Measurements from ENCODE around the gene MT1F.
A peak's percentile ranks its signal among the peaks of the same experiment; 100 is the strongest.

MT1F gene

GRCh38 chr16:56628486-56629350 lies 29.0 kb upstream of the MT1F start:
- Histone ChIP-seq H3K9ac (ENCODE audit: low read depth, low read length) (no peak overlapping the region), H3K4me3 (ENCODE audit: low read depth, low read length) (no peak overlapping the region), H3K36me3 (ENCODE audit: control insufficient read depth, insufficient read depth, low read length) (no peaks in the 10 kb centered on the region), H3K9me3 (ENCODE audit: control insufficient read depth, insufficient read depth, low read length) (no peaks in the 10 kb centered on the region), H3K27me3 (ENCODE audit: control insufficient read depth, insufficient read depth, low read length) (peaks cover 96% of the 10 kb centered on the region), H3K4me1 (ENCODE audit: control insufficient read depth, insufficient read depth, low read length) (peaks cover 3% of the 10 kb centered on the region)

DNA sequence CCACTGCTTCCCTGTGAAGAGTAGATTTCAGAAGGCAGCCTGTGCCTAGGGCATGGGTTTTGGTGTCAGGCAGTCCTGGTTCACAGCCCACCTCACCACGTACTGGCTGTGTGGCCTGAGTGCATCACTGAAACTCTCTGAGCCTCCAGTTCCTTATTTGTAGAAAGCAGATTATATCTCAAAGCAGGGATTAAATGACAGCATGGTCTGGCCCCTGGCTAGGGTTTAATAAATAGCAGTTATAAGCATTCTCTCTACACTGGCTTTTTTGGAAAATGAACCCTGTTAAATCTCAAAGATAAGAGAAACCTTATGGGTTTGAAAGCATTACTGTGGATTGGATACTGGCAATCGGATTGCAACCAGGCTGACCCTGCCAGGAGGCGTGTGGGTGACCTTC lies 28.2 kb upstream of the MT1F start:
- Histone ChIP-seq H3K4me3 (ENCODE audit: low read depth, low read length) (no peak overlapping the region), H3K27me3 (ENCODE audit: control insufficient read depth, insufficient read depth, low read length) (peaks cover 96% of the 10 kb centered on the region), H3K9me3 (ENCODE audit: control insufficient read depth, insufficient read depth, low read length) (no peaks in the 10 kb centered on the region), H3K9ac (ENCODE audit: low read depth, low read length) (no peak overlapping the region), H3K4me1 (ENCODE audit: control insufficient read depth, insufficient read depth, low read length) (peaks cover 3% of the 10 kb centered on the region), H3K36me3 (ENCODE audit: control insufficient read depth, insufficient read depth, low read length) (no peaks in the 10 kb centered on the region)

DNA sequence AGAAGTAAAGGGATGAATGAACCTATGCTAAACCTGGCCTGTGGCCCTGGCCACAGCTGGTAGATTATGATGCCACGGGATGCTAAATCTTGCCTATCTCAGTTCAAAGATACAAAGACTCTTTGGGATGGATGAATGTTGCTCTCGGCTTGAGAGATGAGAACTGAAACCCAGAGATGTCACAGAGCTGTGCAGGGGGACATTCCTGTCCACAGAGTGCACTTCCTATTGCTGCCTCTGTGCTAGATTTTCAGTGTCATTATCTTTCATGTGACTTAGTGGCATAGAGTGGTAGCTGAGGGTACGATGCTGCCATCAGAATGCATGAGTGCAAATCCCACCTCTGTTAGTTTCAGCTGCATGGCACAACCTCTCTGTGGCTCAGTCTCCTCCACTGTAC lies 27.6 kb upstream of the MT1F start:
- H3K36me3 ChIP-seq (ENCODE audit: control insufficient read depth, insufficient read depth, low read length) = no peaks in the 10 kb centered on the region
- peaks cover 96% of the 10 kb centered on the region for H3K27me3 ChIP-seq (ENCODE audit: control insufficient read depth, insufficient read depth, low read length)
- H3K4me1 ChIP-seq (ENCODE audit: control insufficient read depth, insufficient read depth, low read length) = peaks cover 3% of the 10 kb centered on the region
- H3K9me3 ChIP-seq (ENCODE audit: control insufficient read depth, insufficient read depth, low read length) = no peaks in the 10 kb centered on the region
- no peak overlapping the region for H3K9ac ChIP-seq (ENCODE audit: low read depth, low read length)
- H3K4me3 ChIP-seq (ENCODE audit: low read depth, low read length) = peak overlapping the region; percentile 14

DNA sequence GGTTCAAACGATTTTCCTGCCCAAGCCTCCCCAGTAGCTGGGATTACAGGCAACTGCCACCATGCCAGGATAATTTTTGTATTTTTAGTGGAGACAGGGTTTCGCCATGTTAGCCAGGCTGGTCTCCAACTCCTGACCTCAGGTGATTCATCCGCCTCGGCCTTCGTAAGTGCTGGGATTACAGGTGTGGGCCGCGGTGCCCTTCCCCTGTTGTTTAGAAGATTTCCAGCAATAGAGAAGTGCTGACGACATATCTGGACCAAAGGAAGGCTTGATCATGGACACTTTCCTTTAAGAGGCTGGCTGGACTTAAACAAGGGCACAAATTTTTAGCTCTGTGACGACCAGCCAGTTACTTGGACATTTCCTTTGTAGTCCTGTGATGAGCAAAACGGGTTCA lies 26.6 kb upstream of the MT1F start:
- H3K9ac ChIP-seq (ENCODE audit: low read depth, low read length) = no peak overlapping the region
- no peaks in the 10 kb centered on the region for H3K36me3 ChIP-seq (ENCODE audit: control insufficient read depth, insufficient read depth, low read length)
- no peaks in the 10 kb centered on the region for H3K4me1 ChIP-seq (ENCODE audit: control insufficient read depth, insufficient read depth, low read length)
- H3K4me3 ChIP-seq (ENCODE audit: low read depth, low read length) = no peak overlapping the region
- no peaks in the 10 kb centered on the region for H3K9me3 ChIP-seq (ENCODE audit: control insufficient read depth, insufficient read depth, low read length)
- H3K27me3 ChIP-seq (ENCODE audit: control insufficient read depth, insufficient read depth, low read length) = peaks cover 96% of the 10 kb centered on the region

DNA sequence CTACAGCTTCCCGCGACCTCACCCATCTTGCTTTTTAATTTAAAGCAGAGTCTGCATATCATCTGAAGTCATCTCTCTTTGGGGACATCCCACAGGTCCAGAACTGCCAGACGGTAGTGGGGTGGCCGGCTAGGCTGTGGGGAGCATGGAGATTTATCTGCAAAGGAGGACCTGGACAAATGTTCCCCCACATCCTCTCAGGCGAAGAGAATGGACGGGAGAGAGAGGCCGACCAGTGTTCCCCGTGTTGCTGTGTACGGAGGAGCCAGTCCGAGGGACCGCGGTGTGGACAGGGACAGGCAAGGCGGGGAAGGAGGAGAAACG lies 26.0 kb upstream of the MT1F start:
- H3K4me3 ChIP-seq (ENCODE audit: low read depth, low read length) = peak overlapping the region; percentile 43
- peaks cover 96% of the 10 kb centered on the region for H3K27me3 ChIP-seq (ENCODE audit: control insufficient read depth, insufficient read depth, low read length)
- H3K4me1 ChIP-seq (ENCODE audit: control insufficient read depth, insufficient read depth, low read length) = no peaks in the 10 kb centered on the region
- H3K9ac ChIP-seq (ENCODE audit: low read depth, low read length) = no peak overlapping the region
- no peaks in the 10 kb centered on the region for H3K36me3 ChIP-seq (ENCODE audit: control insufficient read depth, insufficient read depth, low read length)
- H3K9me3 ChIP-seq (ENCODE audit: control insufficient read depth, insufficient read depth, low read length) = no peaks in the 10 kb centered on the region

GRCh38 chr16:56632156-56632847 lies 25.5 kb upstream of the MT1F start, which contains the start of gene MT1M:
Gene MT1M, plus strand, starts transcription at chr16:56632659. Its CDS starts 73 bp downstream, at chr16:56632732.
- H3K27me3 ChIP-seq (ENCODE audit: control insufficient read depth, insufficient read depth, low read length) = peaks cover 96% of the 10 kb centered on the region
- H3K36me3 ChIP-seq (ENCODE audit: control insufficient read depth, insufficient read depth, low read length) = no peaks in the 10 kb centered on the region
- H3K9ac ChIP-seq (ENCODE audit: low read depth, low read length) = no peak within 1 kb of the TSS
- H3K9me3 ChIP-seq (ENCODE audit: control insufficient read depth, insufficient read depth, low read length) = no peaks in the 10 kb centered on the region
- peak within 1 kb of the TSS; percentile 43 for H3K4me3 ChIP-seq (ENCODE audit: low read depth, low read length)
- no peaks in the 10 kb centered on the region for H3K4me1 ChIP-seq (ENCODE audit: control insufficient read depth, insufficient read depth, low read length)

DNA sequence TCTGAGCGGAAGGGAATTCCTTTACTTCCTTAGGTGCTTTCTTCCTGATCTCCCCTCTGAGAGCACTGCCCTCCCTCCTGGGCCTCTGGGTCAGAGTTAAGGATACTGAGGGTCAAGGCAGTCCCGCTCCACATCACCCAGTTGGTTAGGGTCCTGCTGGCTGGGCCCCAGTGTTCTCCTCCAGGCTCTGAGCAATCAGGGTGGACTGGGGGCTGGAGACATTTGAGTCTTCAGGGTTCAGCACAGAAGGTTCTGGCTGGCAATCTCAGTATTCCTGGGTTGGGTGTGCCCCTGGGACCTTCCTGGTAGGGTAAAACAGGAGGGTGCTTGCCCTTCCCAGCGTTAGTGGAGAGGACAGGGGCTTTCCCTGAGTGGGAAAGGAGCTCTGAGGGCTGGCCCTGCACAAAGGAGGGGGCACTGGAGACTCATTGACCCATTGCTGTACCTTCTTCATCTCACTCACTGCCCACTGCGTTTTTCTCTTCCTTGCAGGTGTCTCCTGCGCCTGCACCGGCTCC lies 24.9 kb upstream of the MT1F start:
- H3K4me3 ChIP-seq (ENCODE audit: low read depth, low read length) = peak overlapping the region; percentile 43
- H3K9me3 ChIP-seq (ENCODE audit: control insufficient read depth, insufficient read depth, low read length) = no peaks in the 10 kb centered on the region
- no peaks in the 10 kb centered on the region for H3K36me3 ChIP-seq (ENCODE audit: control insufficient read depth, insufficient read depth, low read length)
- no peak overlapping the region for H3K9ac ChIP-seq (ENCODE audit: low read depth, low read length)
- H3K4me1 ChIP-seq (ENCODE audit: control insufficient read depth, insufficient read depth, low read length) = no peaks in the 10 kb centered on the region
- peaks cover 99% of the 10 kb centered on the region for H3K27me3 ChIP-seq (ENCODE audit: control insufficient read depth, insufficient read depth, low read length)

DNA sequence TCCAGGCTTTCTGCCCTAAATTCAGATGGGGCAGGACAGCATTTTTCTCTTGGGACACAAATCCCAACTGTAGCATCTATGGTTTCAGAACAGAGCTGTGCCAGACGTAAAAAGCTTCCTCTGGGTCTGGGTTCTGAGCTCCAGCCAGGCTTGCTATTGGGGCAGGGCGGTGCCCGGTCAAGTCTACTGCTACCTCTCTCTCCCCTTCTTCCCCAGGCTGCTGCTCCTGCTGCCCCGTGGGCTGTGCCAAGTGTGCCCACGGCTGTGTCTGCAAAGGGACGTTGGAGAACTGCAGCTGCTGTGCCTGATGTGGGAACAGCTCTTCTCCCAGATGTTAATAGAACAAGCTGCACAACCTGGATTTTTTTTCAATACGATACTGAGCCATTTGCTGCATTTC lies 24.2 kb upstream of the MT1F start:
- Histone ChIP-seq H3K9ac (ENCODE audit: low read depth, low read length) (no peak overlapping the region), H3K9me3 (ENCODE audit: control insufficient read depth, insufficient read depth, low read length) (no peaks in the 10 kb centered on the region), H3K27me3 (ENCODE audit: control insufficient read depth, insufficient read depth, low read length) (peaks cover 100% of the 10 kb centered on the region), H3K4me3 (ENCODE audit: low read depth, low read length) (no peak overlapping the region), H3K4me1 (ENCODE audit: control insufficient read depth, insufficient read depth, low read length) (no peaks in the 10 kb centered on the region), H3K36me3 (ENCODE audit: control insufficient read depth, insufficient read depth, low read length) (no peaks in the 10 kb centered on the region)

DNA sequence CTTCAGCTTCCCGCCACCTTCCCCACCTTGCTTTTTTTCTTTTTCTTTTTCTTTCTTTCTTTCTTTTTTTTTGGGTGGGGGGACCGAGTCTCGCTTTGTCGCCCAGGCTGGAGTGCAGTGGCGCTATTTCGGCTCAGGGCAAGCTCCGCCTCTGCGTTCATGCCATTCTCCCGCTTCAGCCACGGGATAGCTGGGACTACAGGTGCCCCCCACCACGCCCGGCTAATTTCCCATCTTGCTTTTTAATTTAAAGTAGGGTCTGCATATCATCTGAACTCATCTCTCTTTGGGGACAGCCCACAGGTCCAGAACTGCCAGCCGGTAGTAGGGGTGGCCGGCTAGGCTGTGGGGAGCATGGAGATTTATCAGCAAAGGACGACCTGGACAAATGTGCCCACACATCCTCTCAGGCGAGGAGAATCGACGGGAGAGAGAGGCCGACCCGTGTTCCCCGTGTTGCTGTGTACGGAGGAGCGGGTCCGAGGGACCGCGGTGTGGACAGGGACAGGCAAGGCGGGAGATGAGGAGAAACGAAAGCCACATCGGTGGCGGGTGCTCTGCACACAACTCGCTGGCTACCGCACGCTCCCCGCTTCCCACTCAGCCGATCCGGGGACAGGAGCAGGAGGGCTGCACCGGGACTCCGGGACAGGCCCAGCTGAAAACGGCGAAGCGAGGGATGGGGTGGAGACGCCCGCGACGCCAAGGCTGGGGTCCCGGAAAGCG lies 22.9 kb upstream of the MT1F start:
- H3K9ac ChIP-seq (ENCODE audit: low read depth, low read length) = no peak overlapping the region
- H3K27me3 ChIP-seq (ENCODE audit: control insufficient read depth, insufficient read depth, low read length) = peaks cover 100% of the 10 kb centered on the region
- H3K4me1 ChIP-seq (ENCODE audit: control insufficient read depth, insufficient read depth, low read length) = peaks cover 3% of the 10 kb centered on the region
- H3K4me3 ChIP-seq (ENCODE audit: low read depth, low read length) = peak overlapping the region; percentile 26
- no peaks in the 10 kb centered on the region for H3K9me3 ChIP-seq (ENCODE audit: control insufficient read depth, insufficient read depth, low read length)
- H3K36me3 ChIP-seq (ENCODE audit: control insufficient read depth, insufficient read depth, low read length) = no peaks in the 10 kb centered on the region

- H3K4me3 ChIP-seq (ENCODE audit: low read depth, low read length) = peak overlapping the region; percentile 26
- H3K36me3 ChIP-seq (ENCODE audit: control insufficient read depth, insufficient read depth, low read length) = no peaks in the 10 kb centered on the region
- peaks cover 100% of the 10 kb centered on the region for H3K27me3 ChIP-seq (ENCODE audit: control insufficient read depth, insufficient read depth, low read length)
- H3K9me3 ChIP-seq (ENCODE audit: control insufficient read depth, insufficient read depth, low read length) = no peaks in the 10 kb centered on the region
- peaks cover 3% of the 10 kb centered on the region for H3K4me1 ChIP-seq (ENCODE audit: control insufficient read depth, insufficient read depth, low read length)
- H3K9ac ChIP-seq (ENCODE audit: low read depth, low read length) = no peak overlapping the region
Measured at GRCh38 chr16:56635441-56635967, 22.3 kb upstream of the MT1F start.

GRCh38 chr16:56636616-56637413 lies 20.9 kb upstream of the MT1F start:
- H3K4me1 ChIP-seq (ENCODE audit: control insufficient read depth, insufficient read depth, low read length) = peaks cover 3% of the 10 kb centered on the region
- H3K9ac ChIP-seq (ENCODE audit: low read depth, low read length) = no peak overlapping the region
- H3K27me3 ChIP-seq (ENCODE audit: control insufficient read depth, insufficient read depth, low read length) = peaks cover 100% of the 10 kb centered on the region
- H3K9me3 ChIP-seq (ENCODE audit: control insufficient read depth, insufficient read depth, low read length) = no peaks in the 10 kb centered on the region
- peak overlapping the region; percentile 49 for H3K4me3 ChIP-seq (ENCODE audit: low read depth, low read length)
- no peaks in the 10 kb centered on the region for H3K36me3 ChIP-seq (ENCODE audit: control insufficient read depth, insufficient read depth, low read length)

Data from iPS-15b (cell line).